DMS53 treated with DMSO at 0.1 percent for 48 hours (cell line): ENCODE results near the gene MAGI3.

Experiments
- DNase-seq: peaks from one replicate; lab custom pipeline; 2025; ENCODE audit not compliant: unreplicated experiment; lab: John Stamatoyannopoulos, UW

Gene MAGI3

GRCh38 chr1:113389953-113390834 lies at the start of gene MAGI3:
Gene MAGI3 (plus strand): TSS chr1:113390515. CDS start chr1:113391034, 519 bp downstream.
- peak; percentile 93 for DNase-seq

GRCh38 chr1:113353580-113353979 lies 36.7 kb upstream of the MAGI3 start:
- no peak for DNase-seq

GRCh38 chr1:113363935-113364334 lies 26.4 kb upstream of the MAGI3 start:
- no peak for DNase-seq

- no peak for DNase-seq
Measured at GRCh38 chr1:113369040-113369439, 21.3 kb upstream of the MAGI3 start.

GRCh38 chr1:113369699-113370098 lies 20.6 kb upstream of the MAGI3 start:
- no peak for DNase-seq

GRCh38 chr1:113370868-113371267 lies 19.4 kb upstream of the MAGI3 start:
- no peak for DNase-seq

- no peak for DNase-seq
Measured at GRCh38 chr1:113372546-113372945, 17.8 kb upstream of the MAGI3 start.

GRCh38 chr1:113373644-113374043 lies 16.7 kb upstream of the MAGI3 start:
- DNase-seq = no peak

GRCh38 chr1:113375878-113376277 lies 14.4 kb upstream of the MAGI3 start:
- DNase-seq = no peak

GRCh38 chr1:113380075-113380474 lies 10.2 kb upstream of the MAGI3 start:
- DNase-seq = no peak

- DNase-seq = no peak
Measured at GRCh38 chr1:113388017-113388620, 2.2 kb upstream of the MAGI3 start.

GRCh38 chr1:113388621-113389358 lies 1.5 kb upstream of the MAGI3 start:
- peak; percentile 62 for DNase-seq

GRCh38 chr1:113389359-113389952 lies 859 bp upstream of the MAGI3 start:
- DNase-seq = no peak

GRCh38 chr1:113390871-113391648 lies 745 bp downstream of the MAGI3 start:
- DNase-seq = peak; percentile 74

- DNase-seq = peak; percentile 74
Measured at GRCh38 chr1:113391649-113392271, 1.4 kb downstream of the MAGI3 start.

GRCh38 chr1:113392541-113393128 lies 2.3 kb downstream of the MAGI3 start:
- no peak for DNase-seq

- no peak for DNase-seq
Measured at GRCh38 chr1:113394043-113394862, 3.9 kb downstream of the MAGI3 start.

GRCh38 chr1:113394863-113395259 lies 4.5 kb downstream of the MAGI3 start:
- DNase-seq = no peak

- DNase-seq = no peak
Measured at GRCh38 chr1:113396102-113396501, 5.8 kb downstream of the MAGI3 start.
